ENCODE measurements around the gene TBPL1.

DNA sequence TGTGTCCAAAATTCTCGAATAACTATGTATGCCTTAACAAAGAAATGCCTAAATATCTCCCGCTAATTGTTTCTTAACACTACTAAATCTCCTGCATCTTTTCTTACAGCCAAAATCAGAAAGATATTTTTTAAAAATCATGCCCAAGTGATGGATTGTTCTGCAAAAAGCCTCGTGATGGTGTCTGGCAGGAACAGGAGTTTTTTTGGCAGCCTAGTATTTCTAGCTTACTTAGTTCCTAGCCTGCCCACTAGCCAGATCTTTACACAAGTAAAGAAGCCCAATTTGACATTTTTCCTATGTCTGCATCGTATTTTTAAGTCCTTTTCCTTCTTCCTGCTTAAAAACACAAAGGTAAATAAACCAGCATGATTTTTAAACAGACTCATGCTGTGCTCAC lies 67.9 kb downstream of the TBPL1 start:
- TF ChIP-seq, protein P1, sequence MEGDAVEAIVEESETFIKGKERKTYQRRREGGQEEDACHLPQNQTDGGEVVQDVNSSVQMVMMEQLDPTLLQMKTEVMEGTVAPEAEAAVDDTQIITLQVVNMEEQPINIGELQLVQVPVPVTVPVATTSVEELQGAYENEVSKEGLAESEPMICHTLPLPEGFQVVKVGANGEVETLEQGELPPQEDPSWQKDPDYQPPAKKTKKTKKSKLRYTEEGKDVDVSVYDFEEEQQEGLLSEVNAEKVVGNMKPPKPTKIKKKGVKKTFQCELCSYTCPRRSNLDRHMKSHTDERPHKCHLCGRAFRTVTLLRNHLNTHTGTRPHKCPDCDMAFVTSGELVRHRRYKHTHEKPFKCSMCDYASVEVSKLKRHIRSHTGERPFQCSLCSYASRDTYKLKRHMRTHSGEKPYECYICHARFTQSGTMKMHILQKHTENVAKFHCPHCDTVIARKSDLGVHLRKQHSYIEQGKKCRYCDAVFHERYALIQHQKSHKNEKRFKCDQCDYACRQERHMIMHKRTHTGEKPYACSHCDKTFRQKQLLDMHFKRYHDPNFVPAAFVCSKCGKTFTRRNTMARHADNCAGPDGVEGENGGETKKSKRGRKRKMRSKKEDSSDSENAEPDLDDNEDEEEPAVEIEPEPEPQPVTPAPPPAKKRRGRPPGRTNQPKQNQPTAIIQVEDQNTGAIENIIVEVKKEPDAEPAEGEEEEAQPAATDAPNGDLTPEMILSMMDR (IDR thresholded peaks at IDR 0.05) = no peak
- no peak for TF ChIP-seq EP300 (IDR thresholded peaks at IDR 0.05)

All from tibial nerve (tissue), 4 donors.